Ovary (tissue), 9 donors: Measurements from ENCODE around the gene TCEAL3. TPM values are rescaled to one million over a fixed set of nuclear protein-coding genes. Genes with fewer than 3 reads are reported as not detected.
"Not testable (repeated sequence)": the region's sequence is repeated elsewhere in the genome, so short reads cannot be mapped to it uniquely, and the experiment has no call there.

ENCODE experiments used
- DNase-seq, 5 donors: peaks; one replicate each; pipeline ENCODE4 v3.0.0-alpha.2; 2019 to 2020
- H3K27ac ChIP-seq, 2 donors: fragments of 200-600 bp; one replicate each; pipeline versions ENCODE4 v1.5.1 to v1.8.0; 2019 to 2022
- H3K27me3 ChIP-seq: fragments of 200-600 bp; one replicate; pipeline ENCODE4 v1.8.0; 2022
- H3K36me3 ChIP-seq: fragments of 200-600 bp; sonication (generic); one replicate; pipeline ENCODE4 v1.5.1; 2019
- H3K4me1 ChIP-seq: one replicate; pipeline ENCODE4 v1.8.1; 2013; ENCODE audit warnings: mild to moderate bottlenecking, moderate library complexity; ENCODE audit not compliant: insufficient read depth
- H3K4me3 ChIP-seq: fragments of 200-600 bp; sonication (generic); one replicate; pipeline ENCODE4 v1.5.1; 2017
- H3K9me3 ChIP-seq, 2 donors: fragments of 200-600 bp in 1 of 2; sonication (generic) in 1 of 2; one replicate each; pipeline versions ENCODE4 v1.5.1 to v1.8.1; 2013 to 2019; ENCODE audit warnings: mild to moderate bottlenecking in 1 of 2, moderate library complexity in 1 of 2
- CTCF ChIP-seq, 3 donors: fragments of 450-650 bp in 2 of 3; fragments of 200-600 bp in 1 of 3; IDR thresholded peaks; one replicate each; pipeline versions ENCODE4 v1.5.1 to v1.8.0; 2016 to 2022; ENCODE audit warnings: antibody characterized with exemption in 3 of 3, mild to moderate bottlenecking in 1 of 3
- EP300 ChIP-seq: sonication (generic); formaldehyde crosslinking; IDR thresholded peaks from one replicate; pipeline ENCODE4 v1.6.1; 2017; ENCODE audit warnings: antibody characterized with exemption
- POLR2A ChIP-seq: fragments of 450-650 bp; IDR thresholded peaks from one replicate; pipeline ENCODE4 v1.6.1; 2017; ENCODE audit warnings: antibody characterized with exemption, mild to moderate bottlenecking, moderate library complexity
- WGBS, 3 donors: extraction: QIAGEN DNeasy Blood & Tissue Kit in 1 of 3; methylation state at CpG; one replicate each; pipeline versions ENCODE4 v1.1.5 to v1.1.7; 2013 to 2017; 5-methylcytosine and 5-hydroxymethylcytosine counted together
- intact Hi-C, 4 donors: fragments of 100-400 bp; cut with DNase I; formaldehyde crosslinking; loops; one replicate each; pipeline versions ENCODE4 v1.11.0 to v1.15.1; 2022 to 2023
- polyA plus RNA-seq, 2 donors: library from polyadenylated mRNA; stranded (reverse); fragments of 200-250 nt in 1 of 2; fragments of 350-450 nt in 1 of 2; fragmentation: Illumina TruSeq in 1 of 2; extraction: RNeasy Lipid Tissue Mini Kit (QIAGEN cat#74804) in 1 of 2; gene quantifications; one replicate each; pipeline ENCODE4 v1.2.3, GENCODE V29; 2013 to 2014
- total RNA-seq, 7 donors: library from RNA; depleted of rRNA in 2 of 7; stranded (reverse); fragments of >200 nt in 2 of 7; fragmentation: NEBNext Ultra II Directional in 3 of 7; extraction: Animal tissue kit (Norgen Biotek cat#: 25700) in 3 of 7; gene quantifications; one replicate each; pipeline versions ENCODE4 v1.1.0 to v1.2.4, GENCODE V29; 2016 to 2023
- donor health status: DM: no; HTN: no; CAD: no; lungs with moderate emphysema.
- donor health status: DM: no; HTN: no; CAD: no.
- donor health status: Bipolar disorder and iron deficiency.
- donor health status: DM: yes; HTN: yes; CAD: no.
- donor health status: DM: no; HTN: no; CAD: no.
- donor health status: DM: yes; HTN: yes; CAD: no.

TCEAL3 gene
- total and polyA plus RNA-seq, 9 donors, result 67.8 to 195 (median 124) TPM

- no peak overlapping the region for H3K4me3 ChIP-seq
- WGBS, 3 donors, result 58 to 82% (median 61%) methylated on average over 1 of the region's 1 CpG
- no peaks in the 10 kb centered on the region for H3K4me1 ChIP-seq
- TF ChIP-seq POLR2A (no peak), EP300 (no peak), CTCF (IDR thresholded peaks at IDR 0.05) (no peak)
- H3K36me3 ChIP-seq, result no peaks in the 10 kb centered on the region
- peaks cover 0 to 3% of the 10 kb centered on the region in 2 donors for H3K9me3 ChIP-seq
- intact Hi-C loops, result no loop called here
- H3K27ac ChIP-seq, result no peak overlapping the region
- DNase-seq, result no peak
- no peaks in the 10 kb centered on the region for H3K27me3 ChIP-seq
Measured at GRCh38 chrX:103647630-103648029, 39.9 kb downstream of the TCEAL3 start.

- Histone ChIP-seq H3K4me1 (no peaks in the 10 kb centered on the region), H3K36me3 (no peaks in the 10 kb centered on the region), H3K9me3 (no peaks in the 10 kb centered on the region), H3K27me3 (no peaks in the 10 kb centered on the region), H3K4me3 (no peak overlapping the region), H3K27ac (no peak overlapping the region)
- intact Hi-C loops, result no loop called here
- TF ChIP-seq POLR2A, result no peak
- no peak for TF ChIP-seq CTCF (IDR thresholded peaks at IDR 0.05)
- no peak for TF ChIP-seq EP300
- DNase-seq, result no peak
- WGBS, 3 donors, result 65 to 86% (median 84%) methylated on average over 2 of the region's 2 CpGs
Measured at GRCh38 chrX:103651151-103651773, 43.5 kb downstream of the TCEAL3 start.

- H3K4me3 ChIP-seq, DNase-seq, H3K27ac ChIP-seq, H3K9me3 ChIP-seq, H3K36me3 ChIP-seq, intact Hi-C loops, H3K27me3 ChIP-seq, H3K4me1 ChIP-seq: not testable (repeated sequence)
- 66 to 78% (median 74%) methylated on average over 7 of the region's 7 CpGs for WGBS, 3 donors
Measured at GRCh38 chrX:103655230-103656000, 47.7 kb downstream of the TCEAL3 start.

GRCh38 chrX:103656617-103657016 lies 48.9 kb downstream of the TCEAL3 start:
- no peak overlapping the region for H3K4me3 ChIP-seq
- H3K9me3 ChIP-seq, result no peaks in the 10 kb centered on the region
- TF ChIP-seq CTCF (IDR thresholded peaks at IDR 0.05) (no peak), EP300 (no peak), POLR2A (no peak)
- WGBS, 3 donors, result 43 to 50% (median 44%) methylated on average over 3 of the region's 3 CpGs
- intact Hi-C loops, result no loop called here
- no peak for DNase-seq
- no peaks in the 10 kb centered on the region for H3K36me3 ChIP-seq
- H3K27ac ChIP-seq, result no peak overlapping the region
- H3K4me1 ChIP-seq, result no peaks in the 10 kb centered on the region
- H3K27me3 ChIP-seq, result no peaks in the 10 kb centered on the region

- H3K4me1 ChIP-seq, DNase-seq, H3K27me3 ChIP-seq, H3K4me3 ChIP-seq, H3K27ac ChIP-seq, intact Hi-C loops, H3K9me3 ChIP-seq, H3K36me3 ChIP-seq: not testable (repeated sequence)
- 83 to 92% (median 86%) methylated on average over 2 of the region's 2 CpGs for WGBS, 3 donors
Measured at GRCh38 chrX:103657066-103657465, 49.3 kb downstream of the TCEAL3 start.
